Measurements from ENCODE around the gene ANKRD36B.
"Not testable (repeated sequence)": the region's sequence is repeated elsewhere in the genome, so short reads cannot be mapped to it uniquely, and the experiment has no call there.

ANKRD36B gene

DNA sequence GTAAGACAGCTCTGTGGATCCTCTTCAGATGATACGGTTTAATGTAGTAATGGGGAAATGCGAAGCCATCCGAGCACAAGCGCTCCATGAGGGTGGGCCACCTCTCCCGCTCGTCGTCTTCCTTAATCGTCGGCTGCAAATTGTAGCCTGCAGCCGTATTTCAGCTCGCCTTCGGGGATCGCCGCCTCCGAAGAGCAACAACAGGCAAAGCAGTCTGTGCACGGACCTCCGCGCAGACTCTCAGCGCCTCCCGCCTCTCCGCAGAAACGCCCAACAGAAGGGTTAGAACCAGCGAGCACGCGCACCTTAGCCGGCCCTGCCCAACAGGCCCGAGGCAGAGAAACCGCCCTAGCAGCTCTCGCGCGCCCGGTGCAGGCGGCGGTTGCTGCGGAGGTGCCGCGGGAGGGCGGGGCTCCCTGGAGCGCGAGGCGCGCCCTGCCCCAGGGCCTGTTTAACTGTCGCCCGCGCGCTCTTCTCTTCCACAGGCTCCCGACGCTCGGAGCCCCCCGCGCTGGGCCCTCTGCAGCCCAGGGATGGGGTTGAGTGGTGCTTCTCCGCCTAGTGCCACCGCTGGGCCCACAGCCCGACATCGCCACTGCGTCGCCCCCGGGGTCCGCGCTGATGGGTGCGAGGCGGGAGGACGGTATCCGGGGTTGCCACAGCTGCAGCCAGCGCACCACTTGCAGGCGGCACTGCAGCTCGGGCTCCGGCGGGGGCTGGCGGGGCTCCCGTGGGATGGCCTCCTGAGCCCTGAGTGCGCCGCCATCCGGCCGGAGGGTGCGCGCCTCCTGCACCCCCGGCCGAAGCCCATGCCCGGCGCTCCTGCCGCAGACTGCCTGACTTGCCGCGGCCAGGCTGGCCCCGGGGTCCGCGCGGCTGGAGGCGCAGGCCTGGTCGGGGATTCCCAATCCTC lies at the start of gene ANKRD36B:
Gene ANKRD36B (minus strand): TSS at position 280 of the 913 bp plus-strand sequence. CDS start 192 bp downstream, at position 88.
- not testable (repeated sequence) for FAIRE-seq; DNase-seq (ENCODE audit: extremely low spot score, insufficient read length, low read depth)

DNA sequence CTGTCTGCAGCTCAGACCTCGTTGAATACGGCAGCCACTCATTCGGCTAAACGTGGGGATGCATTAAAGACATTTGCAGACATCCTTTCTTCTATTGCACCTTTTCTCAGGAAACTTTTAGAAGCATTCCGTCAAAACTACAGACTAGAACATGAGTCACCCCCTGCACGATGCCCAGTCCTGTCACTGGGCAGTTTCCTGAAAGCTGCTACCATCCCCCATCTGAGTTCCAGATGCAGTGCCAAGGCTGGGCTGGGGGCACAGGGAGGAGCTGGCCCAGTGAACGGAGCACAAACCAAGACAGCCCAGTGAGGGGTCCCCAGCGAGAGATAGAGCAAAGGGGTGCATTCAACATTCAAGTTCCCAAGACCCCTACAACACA lies 36.4 kb upstream of the ANKRD36B start:
- DNase-seq (ENCODE audit: extremely low spot score, insufficient read length, low read depth); FAIRE-seq: not testable (repeated sequence)

DNA sequence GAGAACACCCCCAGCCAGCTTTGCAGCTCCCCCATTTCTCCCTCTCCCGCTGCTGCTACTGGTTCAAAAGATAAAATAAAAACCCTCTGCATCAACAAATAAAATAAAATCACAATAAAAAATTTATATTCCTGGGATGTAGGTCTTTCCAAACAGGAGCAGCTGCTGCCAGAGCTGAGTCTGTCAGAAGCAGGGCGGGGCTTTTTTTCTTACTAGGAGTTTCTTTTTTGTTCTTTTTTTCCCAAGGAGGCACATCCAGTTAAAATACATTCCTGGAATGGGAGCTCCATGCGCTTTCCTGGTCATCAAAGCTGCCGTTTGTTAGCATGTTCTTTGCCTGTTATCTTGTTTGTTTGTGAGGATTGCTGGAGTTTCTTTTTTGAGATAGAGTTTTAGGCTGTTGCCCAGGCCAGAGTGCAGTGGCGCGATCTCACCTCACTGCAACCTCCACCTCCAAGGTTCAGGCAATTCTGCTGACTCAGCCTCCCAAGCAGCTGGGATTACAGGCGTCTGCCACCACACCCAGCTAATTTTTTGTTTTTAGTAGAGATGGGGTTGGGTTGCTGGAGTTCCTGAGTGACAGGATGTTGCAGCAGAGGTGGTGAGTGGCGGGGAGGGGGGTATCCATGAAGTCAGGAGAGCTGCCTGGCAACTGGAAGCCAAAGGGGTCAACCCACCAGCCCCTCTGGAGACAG lies 35.8 kb upstream of the ANKRD36B start:
- not testable (repeated sequence) for FAIRE-seq

DNA sequence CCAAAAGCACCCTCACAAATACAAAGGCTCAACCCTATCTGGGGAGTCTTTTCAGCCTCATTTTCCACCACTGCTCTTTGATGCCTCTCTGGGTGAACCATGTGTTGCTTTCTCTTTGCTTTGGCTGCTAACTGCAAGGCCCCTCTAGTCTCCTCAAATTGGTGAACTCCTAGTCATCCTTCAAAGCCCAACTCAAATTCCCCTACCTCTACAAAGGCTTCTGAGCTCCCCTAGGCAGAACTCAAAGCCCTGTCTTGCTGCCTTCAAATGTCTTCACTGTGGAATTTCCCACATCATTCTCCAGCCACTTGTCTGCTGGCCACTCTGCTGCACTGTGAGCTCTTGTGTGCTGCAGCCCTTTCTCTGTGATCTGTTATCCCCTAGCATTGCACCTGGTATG lies 33.3 kb upstream of the ANKRD36B start:
- DNase-seq (ENCODE audit: extremely low spot score, insufficient read length, low read depth); FAIRE-seq: not testable (repeated sequence)

More for the DNA sequence above, 35.8 kb upstream of the ANKRD36B start:
- not testable (repeated sequence) for DNase-seq (ENCODE audit: extremely low spot score, insufficient read length, low read depth)

DNA sequence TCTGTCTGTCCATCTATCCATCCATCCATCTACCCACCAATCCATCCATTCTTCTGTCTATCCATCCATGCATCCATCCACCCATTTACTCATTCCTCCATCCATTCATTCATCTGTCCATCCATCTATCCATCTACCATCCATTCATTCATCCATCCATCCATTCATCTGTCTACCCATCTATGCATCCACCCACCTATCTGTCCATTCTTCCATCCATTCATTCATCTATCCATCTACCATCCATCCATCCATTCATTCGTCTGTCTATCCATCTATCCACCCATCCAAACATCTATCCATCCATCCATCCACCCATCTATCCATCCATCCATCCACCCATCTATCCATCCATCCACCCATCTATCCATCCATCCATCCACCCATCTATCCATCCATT lies 30.8 kb upstream of the ANKRD36B start:
- not testable (repeated sequence) for DNase-seq (ENCODE audit: extremely low spot score, insufficient read length, low read depth); FAIRE-seq

DNA sequence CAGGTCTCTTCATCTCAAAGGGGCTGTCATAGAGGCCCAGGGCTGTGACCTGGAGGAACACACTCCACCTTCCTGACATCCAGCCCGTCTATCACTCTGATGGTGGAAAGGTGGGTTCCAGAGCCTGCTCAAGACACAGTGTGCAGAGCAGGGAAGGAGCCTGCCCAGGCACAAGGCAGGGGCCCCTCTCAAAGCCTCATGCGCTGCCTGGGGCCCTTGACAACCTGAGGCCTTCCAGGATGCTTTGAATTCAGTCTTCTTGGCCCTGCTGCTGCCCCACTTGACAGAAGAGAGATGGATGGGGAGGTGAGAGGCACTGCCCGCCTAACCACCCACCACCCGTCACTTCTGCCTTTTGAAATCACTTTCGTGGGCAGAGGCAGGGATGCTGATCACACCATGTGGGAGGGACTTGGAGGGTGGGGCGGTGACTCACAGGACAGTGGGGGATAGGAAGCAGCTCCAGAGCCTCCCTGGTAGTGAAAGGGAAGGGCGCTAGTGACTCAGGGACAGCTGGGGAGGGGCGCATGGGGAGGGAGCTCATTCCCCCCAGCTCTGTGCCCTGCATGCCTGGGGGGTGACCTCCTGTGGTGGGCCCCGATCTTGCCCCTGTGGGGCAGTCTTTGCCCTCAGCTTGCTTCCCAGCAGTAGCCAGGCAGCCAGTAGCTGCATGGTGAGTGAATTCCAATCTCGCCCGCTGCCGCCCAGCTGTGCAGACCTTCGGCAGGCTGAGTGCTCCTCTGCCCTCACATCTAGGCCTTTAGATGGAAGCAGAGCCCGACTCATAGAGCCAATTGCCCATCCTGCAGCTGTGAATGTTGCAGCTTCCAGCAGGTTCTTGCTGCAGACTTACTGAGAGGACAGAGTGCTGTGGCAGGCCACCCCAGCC lies 29.5 kb upstream of the ANKRD36B start:
- not testable (repeated sequence) for DNase-seq (ENCODE audit: extremely low spot score, insufficient read length, low read depth)

DNA sequence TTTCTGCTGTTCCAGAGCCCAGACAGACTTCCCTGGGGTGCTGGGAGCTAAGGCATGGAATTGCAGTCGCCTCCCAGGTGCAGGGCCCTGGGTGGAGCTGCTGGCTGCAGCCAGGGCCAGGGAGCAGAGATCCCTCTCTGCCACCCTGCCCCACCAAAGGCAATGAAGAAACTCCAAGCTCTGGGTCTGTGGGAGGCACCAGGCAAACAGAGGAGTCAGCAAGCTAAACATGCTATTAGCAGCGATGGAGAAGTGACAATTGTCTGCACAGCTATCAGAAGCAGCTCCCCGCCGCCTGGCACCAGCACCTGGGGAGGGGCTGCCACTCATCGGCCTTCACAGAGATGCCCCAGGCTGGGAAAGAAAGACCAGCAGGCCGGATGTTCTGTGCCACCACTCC lies 28.2 kb upstream of the ANKRD36B start:
- FAIRE-seq: no peak
- DNase-seq (ENCODE audit: extremely low spot score, insufficient read length, low read depth): no peak

More for the DNA sequence above, 29.5 kb upstream of the ANKRD36B start:
- FAIRE-seq: not testable (repeated sequence)

DNA sequence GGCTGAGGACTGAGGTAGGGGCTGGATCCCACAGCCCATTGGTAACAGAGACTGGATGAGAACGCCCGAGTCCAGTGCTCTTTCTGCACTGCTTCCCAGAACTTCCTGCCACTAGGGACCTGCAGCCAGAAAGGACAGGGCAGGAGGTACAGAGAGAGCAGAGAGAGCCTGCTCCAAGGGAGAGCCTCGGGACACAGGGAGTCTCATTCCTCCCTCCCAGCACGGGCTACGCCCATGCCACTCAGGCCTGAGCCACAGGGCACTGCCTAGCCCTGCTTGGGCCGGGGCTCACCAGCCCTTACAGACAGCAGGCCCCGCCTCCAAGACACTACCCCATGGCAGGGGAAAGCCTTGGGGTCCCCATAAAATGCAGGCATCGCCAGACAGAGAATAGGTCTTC lies 26.1 kb upstream of the ANKRD36B start:
- not testable (repeated sequence) for DNase-seq (ENCODE audit: extremely low spot score, insufficient read length, low read depth); FAIRE-seq

DNA sequence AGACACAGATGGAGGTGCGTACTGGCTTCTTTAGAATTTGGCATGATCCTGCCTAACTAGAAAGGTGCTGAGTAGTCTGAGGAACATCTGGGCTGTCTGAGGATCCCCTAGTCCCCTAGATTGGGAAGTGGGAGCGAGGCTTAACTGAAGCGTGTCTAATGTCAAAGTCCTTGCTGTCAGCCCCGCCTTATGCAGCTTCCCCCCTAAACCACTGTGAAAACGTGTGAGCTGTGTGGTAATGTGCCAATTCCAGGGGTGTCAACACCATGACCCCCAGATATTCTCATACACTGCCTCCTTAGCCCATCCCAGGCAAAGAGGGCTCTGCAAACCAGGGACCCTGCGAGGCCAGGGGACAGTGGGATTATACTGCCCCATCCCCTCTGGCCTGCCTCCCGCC lies 22.2 kb upstream of the ANKRD36B start:
- DNase-seq (ENCODE audit: extremely low spot score, insufficient read length, low read depth); FAIRE-seq: not testable (repeated sequence)

DNA sequence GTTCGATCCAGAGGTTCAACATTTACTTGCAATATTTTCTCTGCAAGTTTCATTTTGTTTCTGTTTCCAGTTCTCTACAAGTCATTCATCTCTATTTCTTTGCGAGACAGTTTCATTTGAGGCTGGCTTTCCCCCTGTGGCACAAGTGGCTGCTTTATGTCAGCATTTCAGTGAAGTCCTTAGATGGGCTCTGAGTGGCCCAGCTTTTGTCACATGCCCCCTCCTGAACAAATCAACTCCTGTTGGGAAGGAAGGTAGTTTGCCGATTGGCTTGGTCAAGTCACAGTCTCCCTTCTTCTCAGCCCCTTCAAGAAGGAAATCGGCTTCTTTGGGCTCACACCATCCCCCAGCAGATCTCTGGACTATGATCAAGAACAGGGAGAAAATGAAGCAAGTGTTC lies 19.1 kb upstream of the ANKRD36B start:
- FAIRE-seq; DNase-seq (ENCODE audit: extremely low spot score, insufficient read length, low read depth): not testable (repeated sequence)

DNA sequence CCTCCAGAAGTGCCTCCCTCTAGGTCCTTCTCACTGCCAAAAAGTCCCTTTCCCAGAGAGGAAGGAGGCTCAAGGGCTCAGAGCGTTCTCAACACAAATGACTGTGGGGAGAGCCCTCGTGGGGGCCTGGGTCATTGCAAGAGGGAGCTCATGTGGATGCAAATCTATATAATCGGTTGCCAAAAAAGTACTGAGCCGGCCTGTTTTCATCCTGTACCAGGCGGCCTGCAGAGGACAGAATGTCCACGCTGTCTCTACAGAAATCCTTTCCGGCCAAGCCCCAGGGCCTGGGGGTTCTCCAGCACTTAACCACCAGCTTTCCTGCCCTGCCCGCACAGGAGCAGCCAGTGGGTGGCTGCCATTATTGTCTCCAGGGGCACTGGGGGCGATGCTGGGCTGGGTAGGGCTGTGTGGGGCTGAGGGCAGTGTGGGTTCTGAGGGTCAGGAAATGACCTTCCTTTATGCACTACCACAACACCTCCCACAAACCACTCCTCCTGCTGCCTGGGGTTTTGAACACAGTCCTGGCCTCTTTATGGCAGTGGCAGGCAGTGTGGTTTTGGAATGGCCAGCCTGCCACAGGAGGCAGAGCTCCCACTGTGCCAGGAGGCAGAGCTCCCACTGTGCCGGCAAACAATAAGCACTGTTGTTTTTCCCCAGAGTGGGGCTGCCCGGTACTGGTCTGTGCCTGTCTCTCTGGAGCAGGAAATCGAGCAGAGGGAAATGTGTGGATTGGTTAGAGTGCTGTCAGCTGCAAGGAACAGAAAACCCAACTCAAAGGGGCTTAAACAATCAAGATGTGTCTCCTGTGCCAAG lies 16.1 kb upstream of the ANKRD36B start:
- not testable (repeated sequence) for FAIRE-seq; DNase-seq (ENCODE audit: extremely low spot score, insufficient read length, low read depth)

DNA sequence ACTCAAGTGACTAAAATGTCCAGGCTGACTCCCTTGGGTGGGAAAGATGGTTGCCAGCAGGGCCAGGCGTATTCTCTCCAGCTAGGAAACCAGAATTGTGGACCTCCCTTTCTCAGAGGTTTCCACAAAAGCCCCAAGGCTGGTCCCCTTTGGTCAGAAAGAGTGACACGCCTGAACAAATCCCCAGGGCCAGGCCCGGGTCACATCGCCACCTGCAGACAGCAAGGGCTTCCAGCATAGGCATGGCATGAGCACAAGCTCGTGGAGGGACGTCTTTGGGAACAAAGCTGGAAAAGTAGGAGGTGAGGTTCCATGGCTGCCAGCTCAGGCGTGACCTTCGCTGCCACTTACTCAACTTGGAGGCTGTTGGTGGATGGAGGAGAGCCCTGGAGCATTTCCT lies 15.4 kb upstream of the ANKRD36B start:
- DNase-seq (ENCODE audit: extremely low spot score, insufficient read length, low read depth); FAIRE-seq: not testable (repeated sequence)

DNA sequence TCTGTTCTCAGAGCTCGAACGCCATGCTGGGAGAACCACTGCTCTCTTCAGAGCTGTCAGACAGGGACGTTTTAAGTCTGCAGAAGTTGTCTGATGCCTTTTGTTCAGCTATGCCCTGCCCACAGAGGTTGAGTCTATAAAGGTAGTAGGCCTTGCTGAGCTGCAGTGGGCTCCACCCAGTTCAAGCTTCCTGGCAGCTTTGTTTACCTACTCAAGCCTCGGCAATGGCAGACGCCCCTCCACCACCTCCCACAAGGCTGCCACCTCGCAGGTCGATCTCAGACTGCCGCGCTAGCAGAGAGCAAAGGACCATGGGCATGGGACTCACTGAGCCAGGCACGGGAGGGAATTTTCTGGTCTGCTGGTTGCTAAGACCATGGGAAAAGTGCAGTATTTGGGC lies 11.9 kb upstream of the ANKRD36B start:
- not testable (repeated sequence) for DNase-seq (ENCODE audit: extremely low spot score, insufficient read length, low read depth)

DNA sequence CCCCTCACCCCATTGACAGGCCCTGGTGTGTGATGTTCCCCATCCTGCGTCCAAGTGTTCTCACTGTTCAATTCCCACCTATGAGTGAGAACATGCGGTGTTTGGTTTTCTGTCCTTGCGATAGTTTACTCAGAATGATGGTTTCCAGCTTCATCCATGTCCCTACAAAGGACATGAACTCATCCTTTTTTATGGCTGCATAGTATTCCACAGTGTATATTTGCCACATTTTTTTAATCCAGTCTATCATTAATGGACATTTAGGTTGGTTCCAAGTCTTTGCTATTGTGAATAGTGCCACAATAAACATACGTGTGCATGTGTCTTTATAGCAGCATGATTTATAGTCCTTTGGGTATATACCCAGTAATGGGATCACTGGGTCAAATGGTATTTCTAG lies 6.5 kb upstream of the ANKRD36B start:
- FAIRE-seq: not testable (repeated sequence)

More for the DNA sequence above, 11.9 kb upstream of the ANKRD36B start:
- not testable (repeated sequence) for FAIRE-seq

DNA sequence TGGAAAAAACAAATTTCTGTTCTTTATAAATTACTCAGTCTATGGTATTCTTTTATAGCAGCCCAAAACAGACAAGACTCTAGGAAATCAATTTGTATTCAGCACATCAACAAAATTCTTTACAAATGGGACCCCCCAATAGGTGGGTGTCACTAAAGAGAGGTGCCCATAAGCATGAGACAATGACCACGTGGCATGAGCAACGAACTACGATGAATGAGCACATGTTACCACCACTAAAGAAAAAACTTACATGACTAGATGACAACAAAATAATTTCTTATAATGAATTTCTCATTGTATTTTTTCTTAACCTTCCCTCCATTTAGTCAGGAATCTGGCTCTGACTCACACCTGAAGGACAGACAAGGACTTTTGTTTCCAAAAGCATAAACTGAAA lies 3.8 kb upstream of the ANKRD36B start:
- not testable (repeated sequence) for FAIRE-seq; DNase-seq (ENCODE audit: extremely low spot score, insufficient read length, low read depth)

More for the DNA sequence above, 6.5 kb upstream of the ANKRD36B start:
- DNase-seq (ENCODE audit: extremely low spot score, insufficient read length, low read depth): not testable (repeated sequence)

DNA sequence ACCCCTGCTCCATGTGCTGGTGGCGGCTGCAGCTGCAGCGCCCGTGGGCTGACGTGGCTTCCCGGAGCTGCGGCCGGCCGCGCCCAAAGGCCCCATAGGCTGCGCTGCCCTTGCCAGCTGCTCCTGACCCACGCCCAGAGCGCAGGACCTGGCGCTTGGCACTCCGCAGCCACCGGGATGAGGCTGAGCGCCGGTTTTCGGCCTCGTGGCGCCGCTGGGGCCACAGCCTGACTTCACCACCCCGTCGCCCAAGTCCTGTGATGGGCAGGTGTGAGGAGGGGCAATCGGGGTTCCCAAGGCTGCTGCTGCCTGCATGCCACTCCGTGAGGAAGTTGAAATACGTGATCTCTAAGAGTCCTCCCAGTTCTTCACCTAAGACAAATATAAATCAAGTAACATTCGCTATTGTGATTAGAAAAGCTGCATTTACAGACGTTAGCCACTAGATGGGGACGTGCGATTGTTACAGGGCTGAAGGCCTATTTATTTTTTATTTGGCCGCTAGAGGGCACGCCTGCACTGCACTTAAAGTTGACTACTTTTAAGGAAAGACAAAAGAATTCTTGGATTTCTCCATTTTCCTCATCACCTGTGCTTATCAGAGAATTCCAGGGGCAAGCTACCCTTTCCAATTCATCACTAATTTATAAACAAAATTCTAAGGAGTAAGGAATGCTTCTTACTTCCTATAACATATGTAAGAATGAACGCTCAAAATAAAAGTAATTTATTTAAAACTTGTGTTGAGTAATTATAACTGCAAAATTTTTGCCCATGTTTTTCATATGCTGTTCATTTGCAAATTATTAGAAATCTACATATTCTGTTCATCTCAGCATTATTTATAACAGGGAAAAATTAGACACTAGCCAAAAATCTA lies 1.1 kb upstream of the ANKRD36B start:
- not testable (repeated sequence) for FAIRE-seq; DNase-seq (ENCODE audit: extremely low spot score, insufficient read length, low read depth)

DNA sequence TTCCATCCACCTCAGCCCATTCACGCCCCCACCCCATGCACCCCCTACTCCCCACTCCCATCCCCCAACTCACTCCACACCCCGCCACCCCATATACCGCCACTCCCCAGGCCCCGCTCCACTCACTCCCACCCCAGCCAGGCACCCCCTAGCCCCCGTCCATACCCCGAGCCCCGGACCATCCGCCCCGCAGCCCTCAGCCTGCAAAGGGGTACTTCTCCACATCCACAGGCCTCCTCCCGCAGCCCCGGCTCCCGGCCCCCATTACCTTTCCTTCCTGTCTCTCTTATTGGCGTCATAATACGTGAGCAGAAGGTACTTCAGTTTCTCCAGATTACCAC lies 450 bp downstream of the ANKRD36B start:
- DNase-seq (ENCODE audit: extremely low spot score, insufficient read length, low read depth); FAIRE-seq: not testable (repeated sequence)

DNA sequence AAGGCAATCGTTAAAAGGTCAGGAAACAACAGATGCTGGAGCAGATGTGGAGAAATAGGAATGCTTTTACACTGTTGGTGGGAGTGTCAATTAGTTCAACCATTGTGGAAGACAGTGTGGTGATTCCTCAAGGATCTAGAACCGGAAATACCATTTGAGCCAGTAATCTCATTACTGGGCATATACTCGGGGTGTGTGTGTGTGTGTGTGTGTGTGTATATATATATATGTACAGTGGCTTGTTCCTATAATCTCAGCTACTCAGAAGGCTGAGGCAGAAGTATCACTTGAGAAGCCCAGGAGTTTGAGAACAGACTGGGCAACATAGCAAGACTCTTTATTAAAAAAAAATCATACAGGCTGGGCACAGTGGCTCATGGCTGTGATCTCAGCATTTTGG lies 24.0 kb downstream of the ANKRD36B start:
- FAIRE-seq; DNase-seq (ENCODE audit: extremely low spot score, insufficient read length, low read depth): not testable (repeated sequence)

Data from GM18507 (cell line).